GM21528 (cell line): ENCODE data around the gene NSL1.

Experiments
- ATAC-seq: cut with Tn5 transposase; IDR thresholded peaks from one replicate; pipeline ENCODE4 v1.9.1; 2021; ENCODE audit warnings: mild to moderate bottlenecking, moderate library complexity; ENCODE audit not compliant: unreplicated experiment, low FRiP score

NSL1 gene

GRCh38 chr1:212689196-212689725 is 102.3 kb downstream of the NSL1 start:
- ATAC-seq: no peak

DNA sequence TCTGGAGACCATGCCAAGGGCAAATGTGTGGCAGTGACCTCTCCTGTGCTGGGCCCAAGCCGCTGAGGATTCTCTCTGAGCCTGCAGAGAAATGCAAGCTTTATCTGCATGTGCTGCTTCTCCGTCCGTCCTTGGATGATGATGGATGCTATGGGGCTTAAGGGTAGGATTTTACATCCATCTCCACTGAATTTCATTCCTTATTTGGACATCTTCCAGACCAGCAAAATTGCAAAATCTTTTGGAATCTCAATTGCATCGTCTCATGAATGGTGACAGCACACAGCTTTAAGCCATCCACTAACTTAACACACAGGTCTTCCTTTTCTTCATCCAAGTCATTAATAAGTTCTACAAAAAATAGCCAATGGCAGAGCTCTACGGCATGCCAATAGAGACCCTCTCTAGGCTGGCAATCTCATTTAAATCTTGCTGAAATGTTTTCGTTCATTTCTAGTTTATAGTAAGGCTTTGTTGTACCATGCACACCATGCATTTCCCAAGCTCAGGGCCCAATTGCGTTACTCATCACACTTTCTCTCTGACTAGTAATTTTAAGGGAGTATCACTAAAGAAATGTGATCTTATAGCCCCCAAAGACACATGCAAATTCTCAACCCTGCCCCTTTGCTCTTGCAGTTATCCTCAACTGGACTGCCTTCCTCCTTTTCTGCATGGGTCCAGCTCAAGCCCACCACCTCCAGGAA is 103.1 kb downstream of the NSL1 start:
- no peak for ATAC-seq

- ATAC-seq: no peak
Measured at GRCh38 chr1:212687811-212688210, 103.8 kb downstream of the NSL1 start.

GRCh38 chr1:212686591-212686990 is 105.0 kb downstream of the NSL1 start:
- no peak for ATAC-seq

GRCh38 chr1:212686069-212686468 is 105.5 kb downstream of the NSL1 start:
- no peak for ATAC-seq

DNA sequence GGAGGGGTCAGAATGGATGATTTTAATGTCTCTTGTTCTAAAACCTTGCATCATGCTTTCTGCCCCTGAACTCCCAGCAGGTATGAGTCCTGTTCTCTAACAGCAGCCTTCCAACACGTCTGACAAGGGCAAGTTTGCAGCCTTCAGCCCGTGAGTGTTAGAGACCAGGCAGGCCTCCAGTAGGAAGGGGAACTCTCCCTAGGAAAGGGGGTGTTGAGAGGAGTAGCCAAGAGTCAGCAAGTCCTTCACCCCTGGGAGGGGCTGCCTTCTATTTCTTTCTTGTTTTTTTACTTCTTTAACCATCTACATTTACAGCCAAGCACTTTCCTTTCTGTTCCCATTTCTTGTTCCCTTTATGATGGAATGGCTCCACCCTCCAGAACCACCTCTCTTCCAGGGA is 106.1 kb downstream of the NSL1 start:
- no peak for ATAC-seq

- ATAC-seq: no peak
Measured at GRCh38 chr1:212684521-212685090, 107.0 kb downstream of the NSL1 start.

GRCh38 chr1:212684076-212684475 is 107.5 kb downstream of the NSL1 start:
- ATAC-seq: no peak

DNA sequence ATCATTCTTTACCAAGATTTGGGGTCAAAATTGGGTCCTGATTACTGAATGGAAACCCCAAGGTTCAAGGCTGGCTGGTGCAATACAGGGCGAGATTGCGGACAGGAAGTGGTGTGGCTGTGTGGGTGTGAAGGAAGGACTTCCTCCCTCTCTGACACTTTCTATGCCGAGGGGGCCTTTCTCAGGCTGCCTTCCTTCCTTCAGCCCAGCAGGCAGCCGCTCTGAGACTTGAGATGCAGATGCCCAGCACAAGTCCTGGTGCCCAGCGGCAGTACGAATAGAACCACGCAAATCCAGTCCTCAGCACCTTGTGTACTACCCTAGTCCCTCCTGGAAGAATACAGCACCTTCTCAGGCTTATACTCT is 108.2 kb downstream of the NSL1 start:
- peak; percentile 75 for ATAC-seq

GRCh38 chr1:212680680-212681389 is 110.7 kb downstream of the NSL1 start:
- no peak for ATAC-seq

DNA sequence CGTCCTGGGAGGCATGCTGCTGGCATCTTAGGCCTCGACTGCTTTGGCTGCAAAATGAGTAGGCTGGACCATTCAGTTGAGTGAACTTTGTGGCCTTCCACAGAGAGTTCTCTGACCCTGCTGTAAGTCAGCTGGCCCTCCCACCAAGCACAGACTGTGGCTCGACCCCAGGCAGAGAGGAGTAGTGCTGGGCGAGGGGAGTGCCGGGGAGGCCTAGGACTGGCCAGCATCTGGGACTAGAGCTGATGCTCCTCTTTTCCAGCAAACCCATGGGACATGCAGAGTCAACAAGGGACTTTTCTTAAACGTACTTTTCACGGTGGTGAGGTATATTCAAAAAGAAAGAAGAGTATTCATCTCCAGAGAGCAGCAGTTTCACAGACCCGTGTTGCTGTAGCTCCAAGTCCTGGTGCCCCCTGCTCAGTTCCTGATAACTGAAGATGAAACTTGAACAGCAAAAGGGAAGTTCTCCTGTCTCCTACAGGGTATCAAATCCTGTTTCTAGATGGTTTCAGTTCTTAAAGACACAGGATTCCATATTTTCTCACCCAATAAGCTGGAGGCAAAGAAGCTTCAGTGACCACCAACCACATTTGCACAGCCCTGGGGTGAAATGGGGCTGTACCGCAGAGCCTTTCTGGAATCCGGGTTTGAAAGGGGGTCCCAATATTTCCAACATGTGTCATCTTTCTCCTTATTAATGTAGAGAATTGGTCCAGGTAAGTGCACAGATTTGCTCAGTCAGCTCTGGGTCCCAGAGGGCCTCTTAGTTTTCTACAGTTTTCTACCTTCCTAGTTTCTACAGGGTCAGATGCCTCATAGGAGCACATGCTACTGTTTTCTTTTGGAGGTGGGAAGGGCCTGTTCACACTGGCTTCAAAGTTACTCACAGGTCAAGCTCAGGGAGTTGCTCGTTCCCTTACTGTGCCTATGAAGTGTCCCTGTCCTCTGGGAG is 112.8 kb downstream of the NSL1 start:
- peak; percentile 66 for ATAC-seq

DNA sequence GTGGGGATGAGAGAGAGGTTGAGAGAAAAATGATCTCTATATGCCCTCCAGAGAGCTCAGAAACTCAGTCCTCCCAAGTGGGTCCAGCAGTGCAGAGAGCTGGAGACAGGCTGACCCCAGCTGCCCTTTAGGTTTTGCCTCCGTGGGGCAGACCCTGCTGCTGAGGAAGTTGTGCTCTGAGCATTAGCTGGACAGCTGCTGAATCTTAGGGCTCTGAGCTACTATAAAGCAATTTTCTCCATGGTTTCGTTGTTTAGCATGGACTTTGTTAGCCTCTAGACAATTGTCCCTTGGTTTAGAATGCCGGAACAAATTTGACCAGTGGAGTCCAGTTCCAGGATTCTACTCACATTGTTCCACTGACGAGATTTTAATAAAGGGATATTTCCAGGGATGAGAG is 114.0 kb downstream of the NSL1 start:
- ATAC-seq: no peak

GRCh38 chr1:212677136-212677535 is 114.4 kb downstream of the NSL1 start:
- no peak for ATAC-seq
